ENCODE data around the gene PRMT3. TPM values are rescaled to one million over a fixed set of nuclear protein-coding genes. Genes with fewer than 3 reads are reported as not detected.
"Not testable (repeated sequence)": the region's sequence is repeated elsewhere in the genome, so short reads cannot be mapped to it uniquely, and the experiment has no call there.

The PRMT3 gene
- total RNA-seq, 1 donor from 2014 or later, result 15.1 TPM

DNA sequence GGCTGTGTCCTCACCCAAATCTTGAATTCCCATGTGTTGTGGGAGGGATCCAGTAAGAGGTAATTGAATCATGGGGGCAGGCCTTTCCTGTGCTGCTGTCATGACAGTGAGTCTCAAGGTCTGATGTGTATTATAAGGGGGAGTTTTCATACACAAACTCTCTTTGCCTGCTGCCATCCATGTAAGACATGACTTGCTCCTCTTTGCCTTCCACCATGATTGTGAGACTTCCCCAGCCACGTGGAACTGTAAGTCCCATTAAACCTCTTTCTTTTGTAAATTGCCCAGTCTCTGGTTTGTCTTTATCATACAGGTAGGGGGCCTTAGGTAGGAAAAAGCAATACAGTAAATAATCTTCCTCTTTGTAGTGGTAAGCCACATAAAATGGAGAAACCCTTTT is 96.9 kb downstream of the PRMT3 start:
- ATAC-seq; DNase-seq (ENCODE audit: low spot score); intact Hi-C loops (cut with DNase I): not testable (repeated sequence)

DNA sequence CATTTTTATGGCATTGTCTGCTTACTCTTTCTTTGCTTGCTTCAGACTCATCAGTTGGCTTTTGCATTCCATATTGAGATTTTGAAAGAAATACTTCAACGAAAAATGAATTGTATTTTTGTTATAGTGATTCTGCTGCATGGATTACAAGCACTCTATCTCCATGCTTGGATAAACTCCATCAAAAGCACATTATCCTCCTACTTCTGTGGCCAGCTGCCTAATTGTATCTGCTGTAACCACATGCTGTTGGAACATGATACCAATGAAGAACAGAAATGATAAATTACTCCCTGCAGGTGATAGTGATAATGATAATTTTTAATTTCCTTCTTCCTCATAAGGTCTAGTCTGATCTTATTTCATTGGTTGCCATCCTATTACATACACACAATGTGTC is 100.8 kb downstream of the PRMT3 start:
- DNase-seq (ENCODE audit: low spot score) (no peak), ATAC-seq (no peak)
- intact Hi-C loops (cut with DNase I), result no loop called here

DNA sequence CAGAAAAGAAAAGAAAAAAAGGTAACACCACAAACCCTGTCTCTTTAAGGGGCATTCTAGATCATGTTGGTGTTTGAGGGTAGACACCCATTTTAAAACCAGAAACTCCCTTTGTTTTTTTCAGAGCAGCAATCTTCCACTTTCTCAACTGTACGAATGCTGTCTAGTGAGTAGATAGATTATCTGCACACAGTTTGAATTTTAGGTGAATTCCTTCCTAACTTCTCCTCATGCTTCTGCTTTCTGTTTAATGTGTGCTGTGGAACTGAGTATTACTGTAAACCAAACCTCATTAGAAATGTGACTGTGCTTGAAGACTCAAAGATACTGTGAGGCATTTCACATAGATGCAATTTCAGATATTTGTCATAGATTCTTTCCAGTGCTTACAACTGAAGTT is 102.4 kb downstream of the PRMT3 start:
- ATAC-seq (no peak), DNase-seq (ENCODE audit: low spot score) (no peak)
- intact Hi-C loops (cut with DNase I), result no loop called here

DNA sequence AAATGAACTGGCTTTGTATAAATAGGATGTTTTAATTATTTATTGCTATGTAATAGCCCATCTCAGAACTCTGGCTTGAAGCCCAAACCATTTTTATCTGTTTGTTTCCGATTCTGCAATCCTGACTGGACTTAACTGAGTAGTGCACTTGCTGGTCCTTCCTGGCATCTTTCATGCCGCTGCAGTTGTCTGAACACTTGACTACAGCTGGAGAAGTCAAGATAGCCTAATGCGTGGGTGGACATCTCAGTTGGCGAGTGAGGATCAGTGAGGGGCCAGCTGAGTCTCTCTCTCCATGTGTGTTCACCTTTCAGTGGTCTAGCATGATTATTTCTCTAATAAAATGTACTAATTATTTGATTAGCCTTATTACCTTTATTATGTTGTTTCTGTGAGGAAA is 105.8 kb downstream of the PRMT3 start:
- intact Hi-C loops (cut with DNase I), result no loop called here
- no peak for ATAC-seq

DNA sequence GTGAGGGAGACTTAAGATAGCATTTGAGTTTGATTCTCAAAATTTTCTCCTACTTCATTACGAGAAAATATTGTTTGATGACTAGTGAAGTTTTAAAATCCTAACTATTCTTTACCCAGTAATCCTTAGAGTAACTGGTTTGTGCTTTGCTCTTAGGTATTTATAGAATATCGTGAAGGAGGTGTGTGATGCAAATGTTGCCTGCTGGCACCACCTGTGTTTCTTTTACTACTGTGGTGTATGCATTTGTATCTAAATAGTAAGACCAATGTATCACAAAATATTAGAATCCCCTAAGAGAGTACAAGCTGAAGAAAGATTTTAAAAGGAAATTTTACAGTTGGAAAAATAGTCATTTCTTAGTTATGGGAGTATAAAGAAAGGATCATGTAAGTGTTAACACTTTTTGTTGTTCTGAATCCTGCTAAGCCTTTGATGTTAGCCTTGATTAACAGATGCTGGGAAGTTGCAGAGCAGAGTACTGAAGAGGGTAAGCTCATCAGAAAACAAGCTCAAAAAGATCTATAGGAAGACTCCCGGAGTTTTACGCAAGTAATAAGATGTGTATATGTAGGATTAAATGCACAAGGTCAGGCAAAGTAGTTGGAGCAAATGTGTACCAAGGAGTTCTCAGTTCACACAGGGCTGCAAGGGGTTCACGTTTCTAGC is 109.7 kb downstream of the PRMT3 start:
- no peak for DNase-seq (ENCODE audit: low spot score)
- intact Hi-C loops (cut with DNase I), result no loop called here
- ATAC-seq, result no peak

More for the DNA sequence above, 105.8 kb downstream of the PRMT3 start:
- DNase-seq (ENCODE audit: low spot score), result no peak

DNA sequence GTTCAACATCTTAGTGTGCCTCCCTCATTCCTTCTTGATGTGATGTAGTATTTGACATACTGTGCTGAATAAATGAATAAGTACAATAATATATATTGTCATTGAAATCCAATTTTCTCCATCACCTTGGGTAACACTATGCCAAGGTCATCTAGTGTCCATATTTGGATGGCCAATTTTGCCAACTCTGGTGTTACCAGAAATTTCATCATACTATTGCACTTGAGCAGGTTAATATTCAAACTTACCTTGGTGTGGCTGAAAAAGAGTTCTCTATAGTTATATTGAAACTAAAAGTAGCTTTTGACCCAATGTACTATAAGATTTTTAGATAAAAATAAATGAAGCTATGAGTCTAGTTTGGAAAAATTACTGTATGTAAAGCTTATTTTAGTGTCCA is 113.7 kb downstream of the PRMT3 start:
- intact Hi-C loops (cut with DNase I), result no loop called here
- ATAC-seq, result no peak
- DNase-seq (ENCODE audit: low spot score), result no peak

DNA sequence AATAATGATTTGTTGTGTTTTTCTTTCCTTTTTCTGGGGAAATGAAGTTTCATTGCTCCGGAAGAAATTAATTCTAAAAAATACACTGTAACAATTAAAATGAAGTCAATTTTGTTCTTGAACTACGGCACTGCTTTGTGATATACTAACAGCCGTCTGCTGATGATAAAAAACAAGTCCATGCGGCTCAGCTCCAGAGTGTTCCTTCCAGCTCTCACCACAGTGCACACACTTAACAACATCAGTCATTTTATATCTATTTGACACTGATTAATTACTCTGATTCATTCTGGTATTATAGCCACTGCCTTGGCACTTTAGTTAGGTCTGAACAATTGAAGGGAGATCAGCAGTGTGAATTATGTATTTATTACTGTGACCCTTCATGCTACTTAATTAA is 114.5 kb downstream of the PRMT3 start:
- intact Hi-C loops (cut with DNase I), result no loop called here
- ATAC-seq (no peak), DNase-seq (ENCODE audit: low spot score) (no peak)

DNA sequence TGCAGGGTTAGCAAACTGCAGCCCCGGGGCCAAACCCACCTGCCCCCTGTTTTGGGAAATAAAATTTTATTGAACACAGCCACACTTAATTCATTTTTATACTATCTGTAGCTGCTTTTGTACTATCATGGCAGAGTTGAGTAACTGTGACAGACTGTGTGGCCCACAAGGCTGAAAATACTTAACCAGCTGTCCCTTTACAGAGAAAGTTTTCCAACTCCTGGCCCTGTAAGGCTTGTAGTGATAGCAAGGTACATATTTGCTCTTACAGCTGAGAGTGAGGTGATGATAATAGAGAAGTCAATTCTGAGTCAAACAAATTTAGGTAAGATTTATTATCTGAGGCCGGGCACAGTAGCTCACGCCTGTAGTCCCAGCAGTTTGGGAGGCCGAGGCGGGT is 124.5 kb downstream of the PRMT3 start:
- DNase-seq (ENCODE audit: low spot score) (no peak), ATAC-seq (no peak)
- intact Hi-C loops (cut with DNase I), result no loop called here

DNA sequence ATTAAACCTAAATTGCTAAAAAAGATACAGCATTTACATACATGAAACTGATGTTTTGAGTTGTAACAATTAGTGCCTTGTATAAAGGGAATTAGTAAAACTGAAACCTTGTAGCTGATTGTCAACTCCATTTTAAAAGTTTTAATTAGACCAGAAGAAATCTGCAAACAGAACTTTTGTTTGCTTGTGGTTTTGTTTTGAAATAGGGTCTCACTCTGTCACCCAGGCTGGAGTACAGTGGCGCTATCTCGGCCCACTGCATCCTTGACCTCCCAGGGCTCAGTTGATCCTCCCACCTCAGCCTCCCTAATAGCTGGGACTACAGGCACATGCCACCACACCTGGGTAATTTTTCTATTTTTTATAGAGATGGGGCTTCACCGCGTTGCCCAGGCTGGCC is 125.4 kb downstream of the PRMT3 start:
- no peak for ATAC-seq
- intact Hi-C loops (cut with DNase I), result no loop called here
- DNase-seq (ENCODE audit: low spot score), result no peak

DNA sequence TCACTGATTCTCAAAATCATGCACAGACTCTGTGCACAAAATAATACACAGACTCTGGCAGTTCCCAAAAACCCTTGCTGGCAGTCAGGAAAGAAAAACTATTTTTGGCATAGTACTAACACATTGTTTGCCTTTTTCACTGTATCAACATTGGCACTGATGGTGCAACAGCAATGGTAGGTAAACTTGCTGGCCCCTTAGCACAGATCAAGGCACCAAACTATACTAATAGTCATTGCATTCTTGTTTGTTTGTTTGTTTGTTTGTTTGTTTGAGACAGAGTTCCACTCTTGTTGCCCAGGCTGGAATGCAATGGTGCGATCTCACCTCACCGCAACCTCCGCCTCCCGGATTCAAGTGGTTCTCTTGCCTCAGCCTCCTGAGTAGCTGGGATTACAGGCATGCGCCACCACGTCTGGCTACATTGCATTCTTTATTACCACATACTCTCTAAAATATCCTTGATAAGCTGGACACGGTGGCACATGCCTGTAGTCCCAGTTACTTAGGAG is 130.9 kb downstream of the PRMT3 start:
- no peak for ATAC-seq
- no peak for DNase-seq (ENCODE audit: low spot score)
- intact Hi-C loops (cut with DNase I), result no loop called here

DNA sequence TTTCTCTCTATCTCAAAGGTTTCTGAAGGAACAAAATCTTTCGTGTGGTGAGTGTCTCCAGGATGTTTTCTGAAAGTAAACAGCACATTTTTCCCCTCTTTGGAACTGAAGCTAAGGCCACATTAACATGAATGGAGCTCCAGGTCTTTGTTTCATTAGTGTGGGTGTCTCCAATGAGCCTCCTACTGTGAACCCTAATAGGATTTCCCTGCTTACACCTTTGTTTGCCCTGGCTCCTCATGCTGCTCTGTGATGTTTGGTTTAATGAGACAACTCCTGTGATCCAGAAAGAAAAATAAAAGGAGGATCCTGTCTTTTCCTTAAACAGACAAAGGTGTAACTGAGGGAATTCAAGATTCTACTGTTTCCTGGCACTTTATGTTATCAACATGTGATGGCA is 135.0 kb downstream of the PRMT3 start:
- intact Hi-C loops (cut with DNase I), result no loop called here
- ATAC-seq (no peak), DNase-seq (ENCODE audit: low spot score) (no peak)

DNA sequence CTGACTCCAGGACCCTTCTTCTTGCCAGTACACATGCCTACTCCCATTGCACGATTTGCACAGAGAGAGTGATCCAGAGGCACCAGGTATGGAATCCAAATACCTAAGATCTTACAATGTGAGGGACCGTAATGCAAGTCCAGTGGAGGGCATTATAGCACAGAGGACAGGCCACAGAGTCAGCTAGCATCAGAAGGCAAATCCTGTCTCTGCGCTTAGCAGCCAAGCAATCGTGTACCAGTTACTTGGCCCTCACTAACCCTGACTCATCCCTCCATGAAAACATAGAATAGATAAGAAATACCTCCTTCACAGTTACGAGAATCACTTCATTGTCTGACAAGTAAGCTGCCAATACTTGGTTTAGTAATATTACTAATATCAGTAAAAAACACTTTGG is 142.2 kb downstream of the PRMT3 start:
- intact Hi-C loops (cut with DNase I), result no loop called here
- no peak for ATAC-seq
- no peak for DNase-seq (ENCODE audit: low spot score)

DNA sequence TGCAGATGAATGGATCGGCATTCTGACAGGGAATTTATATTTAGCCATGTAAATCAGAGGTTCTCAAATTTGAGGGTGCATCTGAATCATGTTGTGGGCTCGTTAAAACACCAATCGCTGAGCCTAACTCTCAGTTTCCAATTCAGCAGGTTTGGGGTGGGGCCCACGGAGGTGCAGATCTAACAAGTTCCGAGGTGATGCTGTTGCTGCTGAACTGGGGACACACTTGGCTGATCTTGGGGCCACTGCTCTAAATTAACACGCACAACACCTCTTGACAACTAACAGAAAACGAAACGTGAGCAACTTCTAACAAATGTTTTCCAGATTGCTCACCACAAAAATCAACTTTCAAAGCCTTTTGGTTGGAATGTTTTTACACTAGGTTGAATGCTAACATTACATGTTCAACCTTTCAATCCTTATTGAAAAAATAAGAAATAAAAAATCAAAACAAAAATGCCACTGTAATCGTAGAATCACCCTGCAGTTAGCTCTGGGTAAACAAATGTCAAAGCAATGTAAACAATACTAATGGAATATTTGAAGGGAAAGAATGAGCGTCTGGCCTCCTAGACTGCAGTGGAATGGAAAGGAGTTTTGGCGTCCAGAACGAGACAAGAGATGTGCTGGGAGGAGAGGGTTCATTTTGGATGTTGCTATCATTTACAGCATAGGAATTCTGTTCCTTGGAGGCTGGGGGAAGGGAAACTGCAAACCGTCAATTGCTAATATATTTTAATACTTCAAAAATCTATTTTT is 143.6 kb downstream of the PRMT3 start:
- DNase-seq (ENCODE audit: low spot score), result no peak
- ATAC-seq, result no peak
- intact Hi-C loops (cut with DNase I), result no loop called here

DNA sequence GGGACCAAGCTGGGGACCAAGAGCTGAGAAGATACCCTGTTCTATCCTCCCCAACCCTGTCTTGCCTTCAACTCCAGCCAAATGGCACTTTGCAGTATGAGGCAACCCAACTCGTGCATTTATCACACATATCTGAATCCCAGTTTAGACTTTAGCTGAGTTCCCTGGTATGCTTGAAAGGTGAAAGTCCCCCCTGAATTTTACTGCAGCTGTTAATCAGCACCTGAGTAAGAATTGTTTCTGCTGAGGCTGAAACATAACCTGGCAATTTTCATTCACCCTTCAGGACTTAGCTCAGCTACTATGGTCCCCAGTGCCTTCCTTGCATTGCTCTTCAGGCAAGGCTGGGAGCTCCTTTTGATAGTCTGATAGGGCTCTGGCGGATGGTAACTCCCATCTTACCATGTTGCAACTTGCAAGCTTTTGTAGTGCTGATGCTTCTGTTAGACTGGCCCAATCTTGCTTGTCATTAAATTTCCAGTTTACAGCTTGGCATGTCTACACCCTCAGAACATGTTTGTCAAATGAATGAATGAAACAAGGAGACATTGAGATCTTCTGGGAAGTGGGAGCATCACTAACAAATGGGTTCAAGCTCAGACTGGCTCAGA is 147.9 kb downstream of the PRMT3 start:
- ATAC-seq, result no peak
- DNase-seq (ENCODE audit: low spot score), result no peak
- intact Hi-C loops (cut with DNase I), result no loop called here

DNA sequence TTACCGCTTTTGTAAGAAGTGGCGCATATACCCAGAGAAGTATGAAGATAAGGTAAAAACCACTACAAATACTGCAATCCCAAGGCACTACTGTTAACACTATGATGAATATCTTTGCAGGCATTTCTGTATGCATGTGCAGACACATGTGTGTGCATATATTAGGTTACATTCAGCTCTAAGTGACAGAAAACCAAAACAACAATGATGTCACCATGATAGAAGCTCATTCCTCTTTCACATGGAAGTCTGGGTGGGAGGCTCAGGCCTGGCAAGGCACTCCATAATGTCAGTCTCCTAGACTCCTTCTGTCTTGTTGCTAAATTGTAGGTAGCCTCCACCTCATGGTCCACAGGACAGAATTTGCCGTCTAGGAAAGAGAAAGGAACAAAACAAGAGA is 148.8 kb downstream of the PRMT3 start:
- no peak for ATAC-seq
- intact Hi-C loops (cut with DNase I), result no loop called here

DNA sequence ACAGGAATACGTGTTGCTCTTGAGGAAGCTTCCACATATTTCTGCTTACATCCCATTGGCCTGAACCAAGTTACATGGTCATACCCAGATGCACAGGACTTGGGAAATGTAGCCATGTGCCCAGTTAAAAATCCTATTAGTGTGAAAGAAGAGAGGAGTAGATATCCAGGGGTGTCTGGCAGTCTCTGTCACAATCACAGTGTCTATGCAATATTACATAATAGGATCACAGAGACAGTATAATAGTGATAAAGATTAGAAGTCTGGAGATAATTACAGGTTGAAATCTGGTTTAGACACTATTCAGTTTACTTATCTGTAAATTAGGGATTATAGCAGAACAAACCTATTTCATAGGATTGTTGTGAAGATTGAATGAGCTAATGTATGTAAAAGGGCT is 149.3 kb downstream of the PRMT3 start:
- DNase-seq (ENCODE audit: low spot score), result no peak
- no peak for ATAC-seq
- intact Hi-C loops (cut with DNase I), result no loop called here

More for the DNA sequence above, 148.8 kb downstream of the PRMT3 start:
- DNase-seq (ENCODE audit: low spot score), result no peak

DNA sequence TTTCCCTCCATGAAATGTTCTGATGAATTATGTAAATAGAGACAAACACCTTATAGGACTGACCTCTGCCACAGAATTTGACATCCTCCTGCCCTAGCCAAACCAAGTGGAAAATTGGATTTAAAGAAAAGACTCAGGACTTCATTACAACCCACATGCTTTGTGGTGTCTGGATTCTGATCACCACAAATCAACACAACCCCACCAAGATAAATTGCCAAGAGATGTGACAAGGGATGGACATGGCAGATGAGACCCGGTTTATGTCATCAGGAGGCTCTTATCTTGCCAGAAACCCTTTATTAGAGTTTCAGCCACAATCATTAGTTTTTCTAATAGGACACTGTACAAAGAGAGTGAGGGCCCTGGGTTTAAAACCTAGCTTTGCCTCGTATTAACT is 154.0 kb downstream of the PRMT3 start:
- ATAC-seq (no peak), DNase-seq (ENCODE audit: low spot score) (no peak)
- intact Hi-C loops (cut with DNase I), result no loop called here

DNA sequence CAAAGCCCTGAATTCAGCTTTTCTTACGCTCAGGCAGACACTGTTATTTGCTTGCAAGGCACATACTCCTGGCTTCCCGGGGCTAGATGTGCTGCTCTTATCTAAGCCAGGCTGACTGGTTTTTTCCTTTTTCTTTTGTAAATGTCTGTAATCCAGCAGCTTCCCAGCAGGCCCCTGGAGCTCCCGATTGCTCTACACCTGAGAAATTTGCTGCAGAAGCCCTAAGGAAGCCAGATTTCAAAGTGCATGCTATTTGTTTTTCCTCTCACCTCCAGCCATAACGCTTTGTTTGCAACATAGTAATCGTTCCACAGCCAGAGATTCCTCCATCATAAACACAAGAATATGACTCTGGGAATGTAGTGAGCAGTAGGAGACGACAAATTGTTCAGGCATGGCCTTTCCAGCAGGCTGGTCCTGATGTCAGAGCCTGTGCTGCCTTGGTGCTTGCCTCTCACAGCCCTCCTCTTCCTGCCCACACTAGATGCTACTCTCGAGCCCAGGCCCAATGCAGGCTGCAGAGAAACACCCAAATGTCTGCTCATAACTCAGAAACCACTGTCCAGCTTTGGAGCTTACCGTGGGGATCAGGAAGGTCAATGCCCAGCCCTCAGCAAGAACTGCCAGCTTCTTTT is 157.2 kb downstream of the PRMT3 start:
- intact Hi-C loops (cut with DNase I), result no loop called here
- DNase-seq (ENCODE audit: low spot score) (no peak), ATAC-seq (no peak)

DNA sequence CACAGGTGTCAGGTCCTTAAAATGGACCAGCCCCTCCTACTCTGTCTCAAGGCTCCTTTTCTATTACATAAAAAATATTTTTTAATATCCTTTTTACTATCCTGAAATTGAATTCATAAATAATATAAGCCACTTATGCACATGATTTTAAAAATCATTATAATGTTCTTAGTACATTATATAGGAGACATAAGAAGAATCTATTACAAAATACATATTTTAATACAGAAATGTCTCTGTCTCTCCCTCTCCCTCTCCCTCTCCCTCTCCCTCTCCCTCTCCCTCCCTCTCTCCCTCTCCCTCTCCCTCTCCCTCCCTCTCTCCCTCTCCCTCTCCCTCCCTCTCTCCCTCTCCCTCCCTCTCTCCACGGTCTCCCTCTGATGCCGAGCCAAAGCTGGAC is 159.9 kb downstream of the PRMT3 start:
- intact Hi-C loops (cut with DNase I), result no loop called here
- no peak for DNase-seq (ENCODE audit: low spot score)

DNA sequence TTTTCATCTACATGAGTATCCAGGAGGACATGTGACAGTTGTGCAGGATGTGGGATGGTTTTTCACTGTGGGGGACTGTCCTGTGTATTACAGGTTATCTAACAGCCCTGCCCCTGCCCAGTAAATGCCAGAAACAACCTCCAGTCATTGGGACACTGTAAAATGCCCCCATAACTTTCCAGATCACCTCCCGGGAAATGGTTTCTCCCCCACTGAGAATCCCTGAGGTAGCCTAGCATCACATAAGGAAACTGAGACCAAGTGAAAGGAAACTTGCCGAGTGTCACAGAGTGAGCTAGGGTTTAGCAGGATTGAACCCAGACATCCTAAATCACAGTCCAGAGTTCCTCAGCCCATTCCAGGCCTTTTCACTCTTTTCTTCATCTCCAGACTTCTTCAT is 163.6 kb downstream of the PRMT3 start:
- no peak for DNase-seq (ENCODE audit: low spot score)
- no peak for ATAC-seq
- intact Hi-C loops (cut with DNase I), result no loop called here

More for the DNA sequence above, 159.9 kb downstream of the PRMT3 start:
- ATAC-seq, result no peak
